Kidney (tissue), 14 donors: ENCODE data around the gene ZNF106. TPM values are rescaled to one million over a fixed set of nuclear protein-coding genes. Genes with fewer than 3 reads are reported as not detected.

Source experiments
- DNase-seq, 5 donors: peaks; one replicate each; pipeline ENCODE4 v3.0.0-alpha.2; 2013 to 2020
- FAIRE-seq: peaks from 2 replicates; lab custom pipeline; 2012; peaks lifted over from hg19 to GRCh38; lab: Jason Lieb, UNC
- H3K27ac ChIP-seq, 2 donors: one replicate each; pipeline ENCODE4 v1.7.0; 2013; ENCODE audit warnings: low read depth in 2 of 2, low read length in 2 of 2, inconsistent platforms in 1 of 2
- H3K27me3 ChIP-seq: one replicate; pipeline ENCODE4 v1.7.1; 2013; ENCODE audit warnings: low read length, inconsistent platforms; ENCODE audit not compliant: control insufficient read depth, insufficient read depth
- H3K36me3 ChIP-seq, 3 donors: one replicate each; pipeline versions ENCODE4 v1.7.0 to v1.7.1; 2013; ENCODE audit warnings: low read length in 3 of 3, control low read depth in 1 of 3, inconsistent platforms in 1 of 3; ENCODE audit not compliant: insufficient read depth in 3 of 3, control insufficient read depth in 2 of 3
- H3K4me1 ChIP-seq, 3 donors: one replicate each; pipeline versions ENCODE4 v1.7.0 to v1.7.1; 2013; ENCODE audit warnings: low read length in 3 of 3, inconsistent platforms in 1 of 3, low read depth in 1 of 3; ENCODE audit not compliant: control insufficient read depth in 2 of 3, insufficient read depth in 2 of 3
- H3K4me3 ChIP-seq, 3 donors: one replicate each; pipeline versions ENCODE4 v1.7.0 to v1.8.1; 2013; ENCODE audit warnings: low read length in 3 of 3, control low read depth in 1 of 3, inconsistent platforms in 1 of 3
- H3K9ac ChIP-seq, 3 donors: one replicate each; pipeline versions ENCODE4 v1.7.0 to v1.7.1; 2013; ENCODE audit warnings: low read length in 3 of 3, control low read depth in 1 of 3, inconsistent platforms in 1 of 3
- H3K9me3 ChIP-seq, 3 donors: one replicate each; pipeline versions ENCODE4 v1.7.0 to v1.7.1; 2013; ENCODE audit warnings: low read length in 3 of 3, control low read depth in 1 of 3, inconsistent platforms in 1 of 3; ENCODE audit not compliant: control insufficient read depth in 2 of 3, insufficient read depth in 1 of 3
- CTCF ChIP-seq: IDR thresholded peaks from 3 replicates; pipeline ENCODE4 v1.5.1; 2012; ENCODE audit warnings: mild to moderate bottlenecking, moderate library complexity, borderline replicate concordance; ENCODE audit not compliant: insufficient read depth; ENCODE audit errors: extremely low read depth
- intact Hi-C: fragments of 100-400 bp; cut with DNase I; formaldehyde crosslinking; loops from one replicate; pipeline ENCODE4 v1.11.1; 2022
- polyA plus RNA-seq: library from polyadenylated mRNA; stranded (reverse); fragments of 350-450 nt; fragmentation: Illumina TruSeq; extraction: RNeasy Lipid Tissue Mini Kit (QIAGEN cat#74804); gene quantifications from one replicate; pipeline ENCODE4 v1.2.3, GENCODE V29; 2014; ENCODE audit warnings: low read depth, low replicate concordance; ENCODE audit not compliant: insufficient read depth
- total RNA-seq: library from RNA; stranded (reverse); fragmentation: NEBNext Ultra II Directional; extraction: Animal tissue kit (Norgen Biotek cat#: 25700); gene quantifications from one replicate; pipeline ENCODE4 v1.2.1, GENCODE V29; 2021
- donor health status: control.
- donor health status: control.
- donor health status: control.
- donor health status: control.
- donor health status: control.
- donor health status: DM: yes; HTN: yes; CAD: no.
- donor health status: Normal renal cell carcinoma (clear cell type).

ZNF106 gene
- total and polyA plus RNA-seq, 2 donors from 2014 or later: 7.2 to 52.0 TPM

GRCh38 chr15:42461261-42461660 lies 29.7 kb downstream of the ZNF106 start:
- intact Hi-C loops: no loop called here
- no peak for TF ChIP-seq CTCF

GRCh38 chr15:42457445-42458442 lies 33.2 kb downstream of the ZNF106 start:
- TF ChIP-seq CTCF: no peak
- Histone ChIP-seq H3K4me3 (peak overlapping the region; percentile 43 to 60 (median 49)), H3K9me3 (no peaks in the 10 kb centered on the region), H3K36me3 (no peaks in the 10 kb centered on the region), H3K27me3 (no peaks in the 10 kb centered on the region), H3K4me1 (peaks cover 8 to 12% (median 8%) of the 10 kb centered on the region in 3 donors), H3K9ac (peak overlapping the region in 2 of 3 donors; percentile 52 to 59), H3K27ac (peak overlapping the region; percentile 84 to 89)
- intact Hi-C loops: no loop called here
- peak; percentile 61 to 97 (median 81) for DNase-seq
- FAIRE-seq: peak; percentile 23

More at GRCh38 chr15:42461261-42461660, 29.7 kb downstream of the ZNF106 start:
- no peaks in the 10 kb centered on the region for H3K27me3 ChIP-seq
- no peaks in the 10 kb centered on the region for H3K9me3 ChIP-seq
- H3K4me3 ChIP-seq: no peak overlapping the region
- H3K36me3 ChIP-seq: peaks cover 4 to 10% (median 4%) of the 10 kb centered on the region in 3 donors
- FAIRE-seq (no peak), DNase-seq (peak in 2 of 5 donors; percentile 16 to 26)
- H3K27ac ChIP-seq: no peak overlapping the region
- peak overlapping the region in 1 of 3 donors; percentile 7 for H3K9ac ChIP-seq
- H3K4me1 ChIP-seq: peaks cover 8 to 9% (median 8%) of the 10 kb centered on the region in 3 donors

GRCh38 chr15:42456971-42457370 lies 34.0 kb downstream of the ZNF106 start:
- intact Hi-C loops: no loop called here
- peak in 1 of 5 donors; percentile 22 for DNase-seq
- Histone ChIP-seq H3K9ac (peak overlapping the region in 2 of 3 donors; percentile 52 to 59), H3K27ac (peak overlapping the region; percentile 84 to 89), H3K9me3 (no peaks in the 10 kb centered on the region), H3K27me3 (no peaks in the 10 kb centered on the region), H3K4me3 (peak overlapping the region in 2 of 3 donors; percentile 49 to 60), H3K36me3 (no peaks in the 10 kb centered on the region), H3K4me1 (peaks cover 8 to 12% (median 8%) of the 10 kb centered on the region in 3 donors)
- FAIRE-seq: no peak
- no peak for TF ChIP-seq CTCF
